Psoas muscle (tissue), 8 donors: Measurements from ENCODE around the gene ALS2. TPM values are rescaled to one million over a fixed set of nuclear protein-coding genes. Genes with fewer than 3 reads are reported as not detected.
"Not testable (repeated sequence)": the region's sequence is repeated elsewhere in the genome, so short reads cannot be mapped to it uniquely, and the experiment has no call there.

Experiments used
- ATAC-seq, 4 donors: fragments of 200-7000 bp; cut with Tn5 transposase; one replicate each; pipeline ENCODE4 v1.9.1; 2020; ENCODE audit warnings: moderate library complexity in 3 of 4, mild to moderate bottlenecking in 2 of 4
- DNase-seq, 2 donors: peaks; one replicate each; pipeline ENCODE4 v3.0.0-alpha.2; 2020
- H3K27ac ChIP-seq: fragments of 200-600 bp; one replicate; pipeline ENCODE4 v1.8.0; 2022
- H3K27me3 ChIP-seq, 3 donors: fragments of 200-600 bp in 1 of 3; one replicate each; pipeline versions ENCODE4 v1.6.1 to v1.8.0; 2013 to 2022; ENCODE audit warnings: low read length in 2 of 3, mild to moderate bottlenecking in 2 of 3, moderate library complexity in 1 of 3; ENCODE audit not compliant: insufficient read depth in 3 of 3
- H3K36me3 ChIP-seq, 2 donors: fragments of 200-600 bp in 1 of 2; one replicate each; pipeline versions ENCODE4 v1.6.1 to v1.8.0; 2013 to 2022; ENCODE audit warnings: low read depth in 1 of 2, mild to moderate bottlenecking in 1 of 2, moderate library complexity in 1 of 2; ENCODE audit not compliant: insufficient read depth in 1 of 2
- H3K4me1 ChIP-seq: fragments of 200-600 bp; one replicate; pipeline ENCODE4 v1.8.0; 2022
- H3K4me3 ChIP-seq: fragments of 200-600 bp; one replicate; pipeline ENCODE4 v1.8.0; 2022; ENCODE audit warnings: mild to moderate bottlenecking
- H3K9me3 ChIP-seq: fragments of 200-600 bp; one replicate; pipeline ENCODE4 v1.8.0; 2022
- WGBS, 3 donors: extraction: QIAGEN DNeasy Blood & Tissue Kit; methylation state at CpG; one replicate each; pipeline versions ENCODE4 v1.1.6 to v1.1.7; 2013; 5-methylcytosine and 5-hydroxymethylcytosine counted together
- intact Hi-C, 2 donors: fragments of 100-400 bp; cut with DNase I; formaldehyde crosslinking; loops; one replicate each; pipeline versions ENCODE4 v1.11.0 to v1.14.2; 2022
- polyA plus RNA-seq, 3 donors: library from polyadenylated mRNA; stranded (reverse); fragments of 200-250 nt; gene quantifications; one replicate each; pipeline ENCODE4 v1.2.3, GENCODE V29; 2013
- total RNA-seq, 4 donors: library from RNA; stranded (reverse); fragmentation: NEBNext Ultra II Directional in 2 of 4; extraction: Animal tissue kit (Norgen Biotek cat#: 25700) in 2 of 4; gene quantifications; one replicate each; pipeline versions ENCODE4 v1.2.1 to v1.2.4, GENCODE V29; 2021 to 2023
- TF ChIP-seq, protein P1 (sequence below): fragments of 200-600 bp; IDR thresholded peaks from one replicate; pipeline ENCODE4 v1.8.0; 2022; ENCODE audit warnings: antibody characterized with exemption
- donor health status: healthy with polysubstance abuse.
- donor health status: DM: no; HTN: no; CAD: no; lungs with moderate emphysema.
- donor health status: Bipolar disorder and iron deficiency.
- donor health status: healthy.
- donor health status: DM: yes; HTN: yes; CAD: no.
- donor health status: DM: no; HTN: no; CAD: no.
- donor health status: DM: no; HTN: no; CAD: no.
- donor health status: DM: yes; HTN: yes; CAD: no.

ALS2 gene
- total and polyA plus RNA-seq, 7 donors, result 6.3 to 26.4 (median 18.9) TPM

DNA sequence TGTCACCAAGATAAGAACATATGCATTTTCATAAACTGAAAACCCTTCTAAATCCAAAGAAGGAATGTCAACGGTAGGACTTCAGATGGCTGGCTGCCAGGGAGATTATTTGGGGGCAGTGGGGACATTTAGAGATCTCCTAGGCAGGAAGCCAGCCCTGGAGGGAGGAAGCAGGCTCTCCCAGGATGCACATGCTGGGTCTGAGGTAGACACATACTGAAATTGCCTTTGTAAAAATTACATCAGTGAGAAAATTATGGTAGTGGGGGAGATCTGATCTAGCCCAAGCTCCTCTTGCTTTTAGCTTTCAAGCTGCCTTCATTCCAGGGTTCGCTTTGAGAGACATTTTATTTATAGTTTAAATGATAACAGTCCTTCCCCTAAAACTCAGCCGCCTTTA lies 106.4 kb downstream of the ALS2 start:
- WGBS, 3 donors, result 59 to 63% (median 59%) methylated on average over 3 of the region's 3 CpGs
- intact Hi-C loops, result no loop called here
- TF ChIP-seq, protein P1, sequence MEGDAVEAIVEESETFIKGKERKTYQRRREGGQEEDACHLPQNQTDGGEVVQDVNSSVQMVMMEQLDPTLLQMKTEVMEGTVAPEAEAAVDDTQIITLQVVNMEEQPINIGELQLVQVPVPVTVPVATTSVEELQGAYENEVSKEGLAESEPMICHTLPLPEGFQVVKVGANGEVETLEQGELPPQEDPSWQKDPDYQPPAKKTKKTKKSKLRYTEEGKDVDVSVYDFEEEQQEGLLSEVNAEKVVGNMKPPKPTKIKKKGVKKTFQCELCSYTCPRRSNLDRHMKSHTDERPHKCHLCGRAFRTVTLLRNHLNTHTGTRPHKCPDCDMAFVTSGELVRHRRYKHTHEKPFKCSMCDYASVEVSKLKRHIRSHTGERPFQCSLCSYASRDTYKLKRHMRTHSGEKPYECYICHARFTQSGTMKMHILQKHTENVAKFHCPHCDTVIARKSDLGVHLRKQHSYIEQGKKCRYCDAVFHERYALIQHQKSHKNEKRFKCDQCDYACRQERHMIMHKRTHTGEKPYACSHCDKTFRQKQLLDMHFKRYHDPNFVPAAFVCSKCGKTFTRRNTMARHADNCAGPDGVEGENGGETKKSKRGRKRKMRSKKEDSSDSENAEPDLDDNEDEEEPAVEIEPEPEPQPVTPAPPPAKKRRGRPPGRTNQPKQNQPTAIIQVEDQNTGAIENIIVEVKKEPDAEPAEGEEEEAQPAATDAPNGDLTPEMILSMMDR, result no peak

DNA sequence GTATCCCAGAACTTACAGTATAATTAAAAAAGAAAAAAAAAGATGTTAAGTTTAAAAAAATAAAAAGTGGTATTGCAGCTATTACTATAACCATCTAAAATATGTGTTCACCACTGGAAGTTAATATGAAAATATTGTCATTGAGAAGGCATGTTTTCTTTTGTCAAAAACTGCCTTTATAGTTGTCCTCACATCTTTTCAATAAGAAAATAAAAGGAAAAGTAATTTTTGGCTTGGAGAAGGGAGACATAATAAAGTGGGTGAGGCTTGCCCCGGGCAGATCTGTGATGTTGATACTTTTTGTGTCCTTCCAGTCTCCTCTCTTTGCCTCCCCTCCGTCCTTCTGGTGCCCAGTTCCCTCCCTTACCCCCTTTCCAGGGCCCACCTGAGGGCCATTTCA lies 107.2 kb downstream of the ALS2 start:
- WGBS, 3 donors, result 74 to 90% (median 78%) methylated on average over 2 of the region's 2 CpGs
- TF ChIP-seq, protein P1, result no peak
- Histone ChIP-seq H3K4me1 (no peaks in the 10 kb centered on the region), H3K27me3 (no peaks in the 10 kb centered on the region), H3K4me3 (no peak overlapping the region), H3K27ac (no peak overlapping the region), H3K36me3 (no peaks in the 10 kb centered on the region), H3K9me3 (no peaks in the 10 kb centered on the region)
- no peak for DNase-seq
- intact Hi-C loops, result no loop called here
- ATAC-seq, result no peak

More for the DNA sequence above, 106.4 kb downstream of the ALS2 start:
- no peak for ATAC-seq
- Histone ChIP-seq H3K9me3 (no peaks in the 10 kb centered on the region), H3K27ac (no peak overlapping the region), H3K4me1 (no peaks in the 10 kb centered on the region), H3K4me3 (no peak overlapping the region), H3K27me3 (no peaks in the 10 kb centered on the region), H3K36me3 (no peaks in the 10 kb centered on the region)
- no peak for DNase-seq

DNA sequence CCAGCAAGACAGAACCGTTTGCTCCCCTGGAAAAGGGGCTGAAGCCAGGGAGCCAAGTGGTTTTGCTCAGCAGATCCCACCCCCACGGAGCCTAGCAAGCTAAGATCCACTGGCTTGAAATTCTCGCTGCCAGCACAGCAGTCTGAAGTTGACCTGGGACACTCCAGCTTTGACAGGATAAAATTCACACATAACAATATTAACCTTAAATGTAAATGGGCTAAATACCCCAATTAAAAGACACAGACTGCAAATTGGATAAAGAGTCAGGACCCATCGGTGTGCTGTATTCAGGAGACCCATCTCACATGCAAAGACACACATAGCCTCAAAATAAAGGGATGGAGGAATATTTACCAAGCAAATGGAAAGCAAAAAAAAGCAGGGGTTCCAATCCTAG lies 109.5 kb downstream of the ALS2 start:
- H3K9me3 ChIP-seq, H3K36me3 ChIP-seq, H3K27ac ChIP-seq, DNase-seq, H3K4me3 ChIP-seq, H3K27me3 ChIP-seq, intact Hi-C loops, ATAC-seq, H3K4me1 ChIP-seq: not testable (repeated sequence)
- WGBS, 3 donors, result 49 to 56% (median 54%) methylated on average over 4 of the region's 4 CpGs

DNA sequence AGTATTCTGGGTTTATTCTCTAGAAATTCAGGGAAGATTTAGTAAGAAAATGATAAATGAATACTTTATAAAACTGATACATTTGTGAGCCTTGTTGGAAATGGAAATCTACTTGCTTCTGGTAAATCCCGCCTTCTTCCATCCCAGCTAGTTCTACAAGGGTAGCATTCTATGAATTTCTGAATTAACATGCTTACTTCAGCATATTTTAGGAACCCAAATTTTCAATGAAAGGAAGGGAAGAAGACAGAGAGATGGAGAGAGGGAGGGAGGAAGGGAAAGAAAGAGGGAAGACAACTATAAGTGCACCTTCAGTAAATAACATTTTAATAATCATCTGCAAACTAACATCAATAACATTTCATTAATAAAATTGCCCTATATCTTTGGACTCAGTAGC lies 110.9 kb downstream of the ALS2 start:
- no peaks in the 10 kb centered on the region for H3K9me3 ChIP-seq
- H3K36me3 ChIP-seq, result no peaks in the 10 kb centered on the region
- intact Hi-C loops, result no loop called here
- no peak for ATAC-seq
- H3K4me3 ChIP-seq, result no peak overlapping the region
- WGBS, 3 donors, result 82 to 97% (median 87%) methylated on average over 1 of the region's 1 CpG
- H3K27ac ChIP-seq, result no peak overlapping the region
- no peaks in the 10 kb centered on the region for H3K27me3 ChIP-seq
- TF ChIP-seq, protein P1, result no peak
- H3K4me1 ChIP-seq, result no peaks in the 10 kb centered on the region
- DNase-seq, result no peak

DNA sequence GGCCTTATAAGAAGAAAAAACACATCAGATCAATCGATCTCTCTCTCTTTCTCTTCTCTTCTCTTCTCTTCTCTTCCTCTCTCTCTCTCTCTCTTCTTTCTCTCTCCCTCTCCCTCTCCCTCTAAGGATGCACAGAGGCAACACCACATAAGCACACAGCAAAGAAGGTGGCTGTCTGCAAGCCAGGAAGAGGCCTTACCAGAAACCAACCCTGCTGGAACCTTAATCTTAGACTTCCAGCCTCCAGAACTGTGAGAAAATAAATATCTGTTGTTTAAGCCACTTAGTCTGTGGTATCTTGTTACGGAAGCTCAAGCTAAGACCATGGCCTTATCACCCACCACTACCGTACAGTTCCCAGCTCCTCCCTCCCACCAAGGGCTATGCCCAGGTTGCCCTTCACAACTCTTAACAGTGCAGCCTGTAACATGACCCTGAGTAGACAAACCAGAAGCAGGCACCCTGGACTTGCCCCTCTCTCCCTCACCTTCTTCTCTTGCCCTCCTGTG lies 112.3 kb downstream of the ALS2 start:
- WGBS, 3 donors, result 48 to 73% (median 59%) methylated on average over 3 of the region's 3 CpGs
- DNase-seq, result no peak
- no peak for ATAC-seq
- no peak overlapping the region for H3K4me3 ChIP-seq
- H3K4me1 ChIP-seq, result no peaks in the 10 kb centered on the region
- no peak overlapping the region for H3K27ac ChIP-seq
- H3K9me3 ChIP-seq, result no peaks in the 10 kb centered on the region
- no peaks in the 10 kb centered on the region for H3K36me3 ChIP-seq
- TF ChIP-seq, protein P1, result no peak
- no peaks in the 10 kb centered on the region for H3K27me3 ChIP-seq
- intact Hi-C loops, result no loop called here
